Panc1 (cell line): ENCODE measurements around the gene SLC49A4. TPM values are rescaled to one million over a fixed set of nuclear protein-coding genes. Genes with fewer than 3 reads are reported as not detected.

Experiments
- ATAC-seq: fragments of 200-7000 bp; cut with Tn5 transposase; 2 replicates; pipeline ENCODE4 v1.9.1; 2020; ENCODE audit warnings: mild to moderate bottlenecking, moderate library complexity
- BruUV-seq: library from RNA; stranded (reverse); fragments of 400-500 nt; replicated peaks from 2 replicates; lab custom pipeline; 2021; lab: Mats Ljungman, UMichigan
- CTCF ChIA-PET: fragments of 300-600 bp; sonication (Branson Sonifier 250); formaldehyde crosslinking; loops from one replicate; lab custom pipeline; 2022; ENCODE audit warnings: antibody characterized with exemption; lab: Charles Lee
- POLR2A ChIA-PET: fragments of 300-600 bp; sonication (Branson Sonifier 250); formaldehyde crosslinking; loops from one replicate; lab custom pipeline; 2022; ENCODE audit warnings: antibody characterized with exemption; lab: Charles Lee
- DNase-seq: peaks from one replicate; pipeline ENCODE4 v3.0.0-alpha.2; 2010; ENCODE audit warnings: low read depth, low spot score
- H3K27ac ChIP-seq: 2 replicates; pipeline ENCODE4 v1.5.1; 2011; ENCODE audit warnings: mild to moderate bottlenecking, low read length, inconsistent platforms
- H3K27me3 ChIP-seq: fragments of 200-500 bp; sonication (Bioruptor generic); 2 replicates; pipeline ENCODE4 v1.6.0; 2014; ENCODE audit warnings: low read length, inconsistent platforms; ENCODE audit not compliant: control insufficient read depth, insufficient read depth
- H3K36me3 ChIP-seq: fragments of 200-500 bp; sonication (Bioruptor generic); 2 replicates; pipeline ENCODE4 v1.5.1; 2014; ENCODE audit warnings: inconsistent platforms, mild to moderate bottlenecking, low read length, moderate library complexity; ENCODE audit not compliant: control insufficient read depth, insufficient read depth
- H3K4me1 ChIP-seq: 2 replicates; pipeline ENCODE4 v1.5.1; 2011; ENCODE audit warnings: inconsistent platforms, mild to moderate bottlenecking, low read length, moderate library complexity; ENCODE audit not compliant: control insufficient read depth, insufficient read depth
- H3K4me3 ChIP-seq, 2 experiments: 2 replicates each; pipeline ENCODE4 v1.5.1; 2011 to 2012; ENCODE audit warnings: low read depth in 2 of 2, low read length in 2 of 2, mild to moderate bottlenecking in 2 of 2, inconsistent platforms in 1 of 2, moderate library complexity in 1 of 2
- H3K9me3 ChIP-seq: fragments of 200-500 bp; sonication (Bioruptor generic); 2 replicates; pipeline ENCODE4 v1.5.1; 2014; ENCODE audit warnings: low read depth, mild to moderate bottlenecking, inconsistent platforms, low read length, moderate library complexity; ENCODE audit not compliant: control insufficient read depth, insufficient read depth
- CTCF ChIP-seq: fragments of 450-650 bp; IDR thresholded peaks from 2 replicates; pipeline ENCODE4 v1.5.1; 2017; ENCODE audit warnings: mild to moderate bottlenecking
- POLR2AphosphoS5 ChIP-seq: IDR thresholded peaks from 2 replicates; pipeline ENCODE4 v1.6.1; 2012; ENCODE audit warnings: mild to moderate bottlenecking, low read depth, low read length, moderate library complexity
- REST ChIP-seq, 2 experiments: IDR thresholded peaks; 2 replicates each; pipeline ENCODE4 v1.6.1; 2011 to 2012; ENCODE audit warnings: low read depth in 2 of 2, control low read depth in 1 of 2, low read length in 1 of 2, mild to moderate bottlenecking in 1 of 2, moderate library complexity in 1 of 2; ENCODE audit not compliant: insufficient read depth in 1 of 2
- SIN3A ChIP-seq: IDR thresholded peaks from 2 replicates; pipeline ENCODE4 v1.6.1; 2012; ENCODE audit warnings: low read depth, mild to moderate bottlenecking, low read length, moderate library complexity, borderline replicate concordance; ENCODE audit not compliant: insufficient read depth
- TCF7L2 ChIP-seq: IDR thresholded peaks from 2 replicates; pipeline ENCODE4 v1.6.1; 2011; ENCODE audit warnings: mild to moderate bottlenecking, low read depth, low read length, inconsistent platforms
- in situ Hi-C: cut with HindIII; loops from 2 replicates; pipeline ENCODE4 v1.10.0; 2016; ENCODE audit warnings: low sequenced_read_pairs, low pct_unique_long_range_greater_than_20kb
- intact Hi-C: fragments of 100-400 bp; cut with micrococcal nuclease; formaldehyde crosslinking; loops from one replicate; pipeline ENCODE4 v1.10.0; 2022; ENCODE audit not compliant: unreplicated experiment
- total RNA-seq: library from RNA; stranded (reverse); gene quantifications from one replicate; pipeline ENCODE4 v1.2.1, GENCODE V29; 2021; ENCODE audit not compliant: unreplicated experiment

SLC49A4 gene
- total RNA-seq, 1 experiment from 2014 or later, result 15.9 TPM

- BruUV-seq, result no TSS peak
- ATAC-seq, result peak; percentile 73
- H3K9me3 ChIP-seq, result no peaks in the 10 kb centered on the region
- no peak for TF ChIP-seq CTCF
- no peak for TF ChIP-seq SIN3A
- TF ChIP-seq POLR2AphosphoS5, result no peak
- no peak for TF ChIP-seq REST (IDR thresholded peaks at IDR 0.05; ENCODE audit: insufficient read depth in 1 of 2, low read depth in 2 of 2, low read length in 1 of 2)
- no peak for TF ChIP-seq TCF7L2
- H3K4me1 ChIP-seq, result no peaks in the 10 kb centered on the region
- H3K27me3 ChIP-seq, result 0 out of 2 replicates have a peak, but pooled peaks cover 5% of the 10 kb centered on the region
- CTCF ChIA-PET, result no interaction called here
- in situ Hi-C loops, result no loop called here
- intact Hi-C loops, result no loop called here
- POLR2A ChIA-PET, result no interaction called here
- H3K4me3 ChIP-seq, result no peak overlapping the region
- H3K36me3 ChIP-seq, result no peaks in the 10 kb centered on the region
- H3K27ac ChIP-seq, result no peak overlapping the region
- DNase-seq, result no peak
Measured at GRCh38 chr3:122902326-122902725, 107.5 kb downstream of the SLC49A4 start.

- in situ Hi-C loops, result no loop called here
- Histone ChIP-seq H3K36me3 (no peaks in the 10 kb centered on the region), H3K27ac (no peak overlapping the region), H3K4me3 (no peak overlapping the region), H3K9me3 (no peaks in the 10 kb centered on the region), H3K4me1 (no peaks in the 10 kb centered on the region), H3K27me3 (0 out of 2 replicates have a peak, but pooled peaks cover 5% of the 10 kb centered on the region)
- ChIA-PET POLR2A (interaction anchor here (0.6 kb wide), 1 partner anchor 20 kb away, joined by 3 read pairs; no protein-coding TSS in a partner anchor), CTCF (no interaction called here)
- DNase-seq (no peak), ATAC-seq (peak; percentile 38; the same call in 1 of the 2 replicates)
- intact Hi-C loops, result no loop called here
- no peak for TF ChIP-seq REST (IDR thresholded peaks at IDR 0.05; ENCODE audit: insufficient read depth in 1 of 2, low read depth in 2 of 2, low read length in 1 of 2)
- TF ChIP-seq POLR2AphosphoS5, result no peak
- no peak for TF ChIP-seq CTCF
- no peak for TF ChIP-seq SIN3A
- no peak for TF ChIP-seq TCF7L2
- no TSS peak for BruUV-seq
Measured at GRCh38 chr3:122903171-122903570, 108.3 kb downstream of the SLC49A4 start.
